ENCODE measurements around the gene UBL5.
"Not testable (repeated sequence)": the region's sequence is repeated elsewhere in the genome, so short reads cannot be mapped to it uniquely, and the experiment has no call there.

Gene UBL5

DNA sequence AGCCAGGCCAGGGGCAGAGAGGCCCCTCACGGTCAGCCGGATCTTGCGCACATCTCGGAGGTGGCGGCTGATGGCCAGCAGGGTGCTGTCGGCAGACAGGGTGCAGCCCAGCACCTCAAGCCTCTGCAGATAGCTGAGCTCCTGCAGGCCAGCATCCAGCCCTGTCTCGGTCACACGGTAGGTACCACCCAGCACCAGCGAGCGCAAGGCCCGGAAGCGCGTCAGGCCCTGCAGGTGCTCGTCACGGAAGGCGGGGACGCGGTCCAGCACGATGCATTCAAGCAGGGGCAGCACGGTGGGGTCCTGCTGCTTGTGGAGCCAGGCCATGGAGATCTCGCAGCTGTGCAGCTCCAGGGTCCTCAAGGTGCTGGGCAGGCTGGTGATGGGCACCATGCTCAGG lies 16.6 kb upstream of the UBL5 start:
- DNase-seq (ENCODE audit: low spot score) (no peak), FAIRE-seq (no peak)

DNA sequence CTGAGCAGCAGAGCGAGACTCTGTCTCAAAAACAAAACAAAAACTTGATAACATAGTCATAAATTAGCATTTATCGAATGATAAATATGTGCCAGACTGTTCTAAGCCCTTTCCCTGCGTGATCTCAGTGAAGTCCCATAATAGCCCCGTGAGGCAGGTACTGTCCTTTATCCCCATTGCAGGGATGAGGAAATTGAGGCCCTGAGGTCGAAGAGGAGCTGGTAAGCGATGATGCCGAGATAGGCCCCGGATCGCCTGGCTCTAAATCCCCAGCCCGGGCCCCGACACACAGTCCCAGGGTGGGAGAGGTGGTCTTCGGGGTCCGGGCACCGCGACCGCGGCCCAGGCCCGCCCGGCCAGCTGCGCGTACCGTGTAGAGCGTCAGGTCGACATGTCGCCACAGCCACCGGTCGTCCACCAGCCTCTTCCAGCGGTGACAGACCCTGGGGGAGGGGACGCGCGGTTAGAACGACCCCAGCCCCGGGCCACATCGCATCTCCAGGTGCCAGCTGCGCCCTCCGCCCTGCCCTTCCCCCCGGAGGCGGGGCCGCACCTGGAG lies 9.5 kb upstream of the UBL5 start:
- DNase-seq (ENCODE audit: low spot score) (no peak), FAIRE-seq (no peak)

DNA sequence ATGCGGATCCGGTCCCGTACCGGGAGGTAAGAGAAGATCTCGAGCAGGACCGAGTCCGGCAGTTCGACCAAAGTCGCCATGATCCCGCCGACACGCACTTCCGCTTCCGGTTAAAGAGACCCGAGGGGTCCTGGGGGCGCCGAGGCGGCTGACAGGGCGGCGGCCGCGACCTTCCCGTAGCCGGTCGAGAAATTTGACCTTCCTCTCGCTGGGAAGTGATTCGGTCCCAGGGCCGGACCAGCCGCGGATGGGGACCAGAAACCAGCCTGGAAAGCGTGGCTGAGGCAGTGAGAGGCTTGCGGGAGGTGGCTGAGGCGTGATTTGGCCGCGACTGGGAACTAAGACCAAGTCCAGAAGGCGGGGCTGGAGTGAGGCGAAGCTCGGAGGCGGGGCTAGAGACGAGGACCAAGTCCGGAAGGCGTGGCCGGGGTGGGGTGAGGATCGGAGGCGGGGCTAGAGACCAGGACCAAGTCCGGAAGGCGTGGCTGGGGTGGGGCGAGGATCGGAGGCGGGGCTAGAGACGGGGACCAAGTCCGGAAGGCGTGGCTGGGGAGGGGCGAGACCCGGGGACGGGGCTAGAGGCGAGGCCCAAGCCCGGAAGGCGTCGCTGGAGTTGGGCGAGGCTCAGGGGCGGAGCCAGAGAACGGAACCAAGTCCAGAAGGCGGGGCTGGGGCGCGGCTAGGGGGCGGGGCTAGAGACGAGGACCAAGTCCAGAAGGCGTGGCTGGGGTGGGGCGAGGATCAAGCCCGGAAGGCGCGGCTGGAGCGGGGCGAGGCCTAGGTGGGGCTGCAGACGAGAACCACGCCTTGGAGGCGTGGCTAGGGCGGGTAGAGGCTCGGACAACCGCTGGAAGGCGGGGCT lies 8.8 kb upstream of the UBL5 start, which contains the start of gene FBXL12:
Gene FBXL12, minus strand, starts transcription at position 346 of the 862 bp plus-strand sequence. Its CDS starts 266 bp downstream, at position 80.
- FAIRE-seq (peak; percentile 88), DNase-seq (ENCODE audit: low spot score) (peak; percentile 98)

DNA sequence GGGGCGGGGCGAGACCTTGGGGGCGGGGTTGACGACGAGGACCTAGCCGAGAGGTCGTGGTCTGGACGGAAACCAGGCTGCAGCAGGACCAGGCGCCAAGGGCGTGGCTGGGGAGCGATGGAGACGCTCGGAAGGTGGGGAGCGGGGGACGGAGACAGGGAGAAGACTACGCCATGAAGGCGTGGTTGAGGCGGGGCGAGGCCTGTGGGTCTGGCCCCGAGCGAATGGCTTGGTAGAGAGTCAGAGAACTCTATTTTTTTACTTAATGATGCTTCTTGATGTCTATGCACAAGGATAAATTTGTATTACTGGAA lies 8.2 kb upstream of the UBL5 start:
- no peak for FAIRE-seq
- no peak for DNase-seq (ENCODE audit: low spot score)

DNA sequence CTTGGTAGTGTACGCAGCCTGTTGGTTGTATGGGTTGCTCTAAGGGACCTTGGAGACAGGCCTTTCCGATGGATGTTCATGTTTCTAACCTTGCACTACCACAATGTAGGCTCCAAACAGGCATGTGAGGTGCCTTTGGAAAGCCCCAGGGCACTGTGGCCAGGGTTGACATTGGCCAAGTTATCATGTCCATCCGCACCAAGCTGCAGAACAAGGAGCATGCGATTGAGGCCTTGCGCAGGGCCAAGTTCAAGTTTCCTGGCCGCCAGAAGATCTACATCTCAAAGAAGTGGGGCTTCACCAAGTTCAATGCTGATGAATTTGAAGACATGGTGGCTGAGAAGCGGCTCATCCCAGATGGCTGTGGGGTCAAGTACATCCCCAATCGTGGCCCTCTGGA lies 7.7 kb upstream of the UBL5 start:
- not testable (repeated sequence) for DNase-seq (ENCODE audit: low spot score); FAIRE-seq

DNA sequence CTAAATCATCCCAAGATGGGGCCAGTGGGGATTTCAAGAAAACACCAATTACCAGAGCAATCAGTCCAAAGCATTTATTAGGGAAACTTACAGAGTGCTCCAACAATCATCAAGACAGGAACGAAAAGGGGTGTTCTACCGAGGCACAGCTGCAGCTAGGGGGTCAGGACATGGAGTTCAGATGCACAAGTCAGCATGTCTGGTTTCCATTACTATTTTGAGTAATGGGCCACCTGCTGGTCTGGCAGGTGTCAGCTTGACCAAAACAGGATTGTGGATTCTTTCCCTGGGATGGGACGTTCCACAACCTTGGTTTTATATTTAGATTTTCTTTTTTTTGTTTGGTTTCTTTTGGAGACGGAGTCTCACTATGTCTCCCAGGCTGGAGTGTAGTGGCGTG lies 3.9 kb upstream of the UBL5 start:
- FAIRE-seq = no peak
- DNase-seq (ENCODE audit: low spot score) = no peak

DNA sequence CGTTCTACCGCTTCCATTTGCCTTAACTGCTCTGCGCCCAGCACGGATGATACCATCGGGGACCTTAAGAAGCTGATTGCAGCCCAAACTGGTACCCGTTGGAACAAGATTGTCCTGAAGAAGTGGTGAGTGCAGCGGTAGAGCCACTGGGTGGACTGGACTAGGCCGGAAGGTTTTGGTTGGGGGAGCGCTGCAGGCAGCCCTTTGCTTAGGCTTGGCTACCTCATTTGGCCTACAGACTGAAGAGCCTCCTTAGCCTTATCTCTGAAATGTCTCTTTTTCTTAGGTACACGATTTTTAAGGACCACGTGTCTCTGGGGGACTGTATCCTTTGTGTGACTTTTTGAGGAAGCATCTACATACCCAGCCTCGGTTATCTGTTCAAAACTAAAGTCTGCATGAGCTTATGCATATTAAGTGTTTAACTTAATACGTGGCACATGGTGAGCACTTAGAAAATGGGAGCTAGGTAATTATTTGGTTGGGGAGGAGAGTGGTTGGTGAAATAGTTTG lies 889 bp downstream of the UBL5 start:
- DNase-seq (ENCODE audit: low spot score) (no peak), FAIRE-seq (no peak)

DNA sequence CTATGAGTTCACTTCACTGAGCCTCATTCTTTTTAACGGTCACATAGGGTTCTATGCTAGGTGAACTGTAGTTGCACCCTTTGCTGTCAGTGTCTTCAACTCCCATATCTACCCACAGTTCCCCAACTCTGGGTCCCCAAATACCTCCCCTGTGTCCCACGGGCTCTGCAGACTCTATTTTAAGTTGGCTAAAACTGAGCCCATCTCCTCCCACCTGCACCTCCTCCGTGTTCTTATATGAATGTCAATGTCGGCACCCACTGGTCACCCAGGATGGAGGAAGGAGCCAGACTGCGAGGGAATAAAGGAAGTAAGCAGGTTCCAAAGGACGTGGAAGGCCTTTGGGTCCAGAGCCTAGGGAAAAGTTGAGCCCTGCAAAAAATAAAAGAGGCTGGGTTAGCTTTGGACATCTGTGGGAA lies 6.6 kb downstream of the UBL5 start:
- no peak for DNase-seq (ENCODE audit: low spot score)
- FAIRE-seq = no peak

DNA sequence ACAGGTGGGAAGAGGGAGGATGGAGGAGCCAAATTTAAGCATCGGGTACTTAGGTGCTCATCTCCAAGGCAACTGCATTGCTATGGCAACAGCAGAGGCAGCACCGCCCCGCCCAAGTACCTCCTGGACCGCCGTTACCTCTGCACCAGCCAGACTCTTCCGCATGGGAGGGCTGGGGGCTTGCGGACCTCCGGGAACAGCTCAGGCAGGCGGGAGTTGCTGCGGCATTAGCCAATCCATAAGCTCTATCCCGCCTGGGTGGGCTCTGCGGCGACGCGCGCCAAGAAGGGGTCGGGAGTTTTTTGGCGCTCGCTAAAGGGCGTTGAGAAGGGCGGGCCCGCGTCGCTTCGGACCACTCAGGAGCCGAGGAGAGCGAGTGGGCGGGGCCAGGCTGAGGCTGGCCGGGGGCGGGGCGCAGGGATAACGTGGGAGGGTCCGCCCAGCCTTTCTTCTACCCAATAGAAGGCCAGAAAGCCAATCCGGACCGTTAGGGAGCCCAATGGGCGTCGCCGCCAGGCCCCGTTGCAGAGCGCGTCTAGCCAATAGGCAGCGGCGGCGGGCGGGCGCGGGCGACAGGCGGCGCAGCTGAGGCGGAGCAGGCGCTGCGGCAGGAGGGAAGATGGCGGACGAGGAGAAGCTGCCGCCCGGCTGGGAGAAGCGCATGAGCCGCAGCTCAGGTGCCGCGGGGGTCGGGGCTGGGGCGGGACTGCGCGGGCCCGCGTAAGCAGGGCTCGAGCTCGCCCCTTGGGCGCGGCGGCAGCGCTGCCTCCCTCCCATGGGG lies 7.2 kb downstream of the UBL5 start, which contains the start of gene PIN1:
Gene PIN1, plus strand, starts transcription at position 593 of the 781 bp plus-strand sequence. Its CDS starts 27 bp downstream, at position 620.
- peak; percentile 95 for DNase-seq (ENCODE audit: low spot score)
- FAIRE-seq = peak; percentile 57

DNA sequence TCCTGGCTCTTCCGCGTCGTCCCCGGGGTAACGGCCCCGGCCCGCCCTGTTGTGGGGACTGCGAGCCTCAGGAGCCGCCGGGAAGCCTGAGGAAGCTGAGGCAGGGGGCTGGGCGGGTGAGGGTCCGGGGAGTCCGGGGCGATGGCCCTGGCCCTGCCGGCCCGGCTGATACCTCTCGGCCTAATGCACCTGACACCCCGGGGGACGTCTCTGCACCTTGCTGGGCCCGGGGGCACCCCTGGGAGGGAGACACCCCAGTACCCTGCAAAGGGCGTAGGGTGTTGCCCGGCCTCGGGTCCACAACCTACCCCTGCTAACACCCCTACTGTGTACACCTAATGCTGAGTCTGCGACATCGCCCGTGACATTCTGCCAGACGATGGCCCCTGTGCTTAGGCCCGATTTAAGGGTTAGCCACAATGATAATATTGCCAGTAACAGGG lies 7.8 kb downstream of the UBL5 start:
- FAIRE-seq = no peak
- DNase-seq (ENCODE audit: low spot score) = no peak

DNA sequence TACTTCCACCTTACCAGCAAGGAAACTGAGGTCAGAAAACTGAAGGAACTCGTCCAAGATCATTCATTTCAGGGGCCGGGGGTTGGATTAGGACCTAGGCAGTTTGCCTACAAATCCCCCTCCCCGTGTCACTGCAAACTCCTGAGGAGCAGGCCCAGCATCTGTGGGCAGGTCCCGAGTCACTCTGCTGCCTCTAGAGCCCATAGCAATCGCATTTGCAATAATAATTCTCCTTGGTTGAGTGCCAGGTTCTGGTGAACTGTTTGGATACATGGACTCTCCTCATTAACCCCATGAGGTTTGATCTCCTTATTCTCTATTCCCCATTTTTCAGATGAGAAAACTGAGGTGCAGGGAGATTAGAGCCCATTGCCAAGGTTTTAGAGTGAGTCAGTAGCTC lies 8.3 kb downstream of the UBL5 start:
- no peak for FAIRE-seq
- DNase-seq (ENCODE audit: low spot score) = peak; percentile 17

DNA sequence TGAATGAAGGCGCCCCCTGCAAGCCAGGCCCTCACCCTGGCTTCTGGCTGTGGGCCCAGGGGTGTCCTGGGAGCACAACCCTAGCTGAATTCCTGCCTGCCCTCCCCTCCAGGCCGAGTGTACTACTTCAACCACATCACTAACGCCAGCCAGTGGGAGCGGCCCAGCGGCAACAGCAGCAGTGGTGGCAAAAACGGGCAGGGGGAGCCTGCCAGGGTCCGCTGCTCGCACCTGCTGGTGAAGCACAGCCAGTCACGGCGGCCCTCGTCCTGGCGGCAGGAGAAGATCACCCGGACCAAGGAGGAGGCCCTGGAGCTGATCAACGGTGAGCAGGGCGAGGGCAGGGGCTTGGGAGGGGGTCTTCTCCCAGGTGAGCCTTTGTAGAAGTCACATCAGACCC lies 10.6 kb downstream of the UBL5 start:
- DNase-seq (ENCODE audit: low spot score) = no peak
- FAIRE-seq = no peak

DNA sequence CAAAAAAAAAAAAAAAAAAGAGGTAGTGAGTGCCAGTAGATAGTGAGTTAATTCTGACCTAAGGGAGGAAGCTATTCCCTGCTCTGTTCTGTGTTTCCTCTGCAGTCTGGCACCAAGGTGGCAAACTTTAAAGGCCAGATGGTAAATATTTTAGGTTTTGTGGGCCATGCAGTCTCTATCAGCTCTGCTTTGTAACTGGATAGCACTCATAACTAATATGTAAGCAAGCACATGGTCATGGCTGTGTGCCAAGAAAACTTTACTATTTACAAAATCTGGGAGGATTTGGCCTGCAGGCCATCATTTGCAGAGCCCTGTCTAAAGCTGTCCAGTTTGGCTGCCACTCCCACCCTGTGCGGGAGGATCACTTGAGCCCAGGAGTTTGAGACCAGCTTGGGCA lies 11.7 kb downstream of the UBL5 start:
- FAIRE-seq = no peak
- no peak for DNase-seq (ENCODE audit: low spot score)

DNA sequence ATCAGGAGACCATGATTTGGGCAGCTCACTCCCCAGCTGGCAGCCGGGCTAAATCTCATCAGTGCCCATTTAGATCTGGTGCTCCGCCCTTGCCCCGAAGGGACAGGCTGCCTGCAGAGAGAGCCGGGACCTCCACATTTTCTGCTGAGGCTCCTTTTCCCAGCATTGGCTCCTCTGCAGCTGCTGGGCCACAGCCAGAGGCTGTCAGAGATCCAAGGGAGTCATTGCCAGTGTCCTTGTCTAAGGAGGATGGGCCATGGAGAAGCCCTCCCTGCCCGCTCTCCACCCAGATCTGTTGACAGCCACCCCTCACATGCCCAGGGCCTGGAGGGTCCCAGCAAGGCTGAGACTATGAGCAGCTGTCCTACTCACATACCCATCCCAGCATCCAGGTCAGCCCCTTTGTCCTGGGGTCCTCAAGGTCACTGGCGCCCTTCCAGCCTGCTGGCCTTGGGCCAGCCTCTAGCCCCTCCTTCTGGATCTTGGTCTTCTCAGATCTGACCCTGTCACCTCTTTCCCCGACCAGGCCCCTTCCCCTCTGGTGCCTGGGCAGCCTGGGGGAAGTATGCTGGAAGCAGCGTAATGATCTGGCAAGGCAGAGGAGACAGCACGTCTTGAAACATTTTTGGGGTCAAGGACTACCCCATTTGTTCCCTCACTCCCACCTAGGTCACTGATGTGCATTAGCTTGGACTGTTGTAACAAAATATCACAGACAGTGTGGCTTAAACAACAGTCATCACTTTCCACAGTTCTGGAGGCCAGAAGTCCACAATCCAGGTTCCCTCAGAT lies 15.3 kb downstream of the UBL5 start:
- DNase-seq (ENCODE audit: low spot score) = no peak
- FAIRE-seq = no peak

DNA sequence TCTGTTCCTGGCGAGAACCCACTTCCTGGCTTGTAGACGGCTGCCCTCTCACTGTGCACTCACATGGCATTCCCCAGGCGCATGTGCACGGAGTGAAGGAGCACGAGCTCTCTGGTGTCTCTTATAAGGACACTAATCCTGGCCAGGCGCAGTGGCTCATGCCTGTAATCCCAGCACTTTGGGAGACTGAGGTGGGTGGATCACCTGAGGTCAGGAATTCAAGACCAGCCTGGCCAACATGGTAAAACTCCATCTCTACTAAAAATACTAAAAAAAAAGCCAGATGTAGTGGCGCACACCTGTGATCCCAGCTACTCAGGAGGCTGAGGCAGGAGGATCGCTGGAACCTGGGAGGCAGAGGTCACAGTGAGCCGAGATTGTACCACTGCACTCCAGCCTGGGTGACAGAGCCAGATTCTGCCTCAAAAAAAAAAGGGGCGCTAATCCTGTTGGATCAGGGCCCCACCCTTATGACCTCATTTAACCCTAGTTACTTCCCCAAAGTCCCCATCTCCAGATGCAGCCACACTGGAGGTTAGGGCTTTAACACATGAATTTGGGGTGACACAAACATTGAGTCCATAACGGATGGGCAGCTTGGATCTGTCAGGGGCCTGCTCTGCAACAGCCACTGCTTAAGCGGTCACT lies 16.0 kb downstream of the UBL5 start:
- not testable (repeated sequence) for DNase-seq (ENCODE audit: low spot score); FAIRE-seq

DNA sequence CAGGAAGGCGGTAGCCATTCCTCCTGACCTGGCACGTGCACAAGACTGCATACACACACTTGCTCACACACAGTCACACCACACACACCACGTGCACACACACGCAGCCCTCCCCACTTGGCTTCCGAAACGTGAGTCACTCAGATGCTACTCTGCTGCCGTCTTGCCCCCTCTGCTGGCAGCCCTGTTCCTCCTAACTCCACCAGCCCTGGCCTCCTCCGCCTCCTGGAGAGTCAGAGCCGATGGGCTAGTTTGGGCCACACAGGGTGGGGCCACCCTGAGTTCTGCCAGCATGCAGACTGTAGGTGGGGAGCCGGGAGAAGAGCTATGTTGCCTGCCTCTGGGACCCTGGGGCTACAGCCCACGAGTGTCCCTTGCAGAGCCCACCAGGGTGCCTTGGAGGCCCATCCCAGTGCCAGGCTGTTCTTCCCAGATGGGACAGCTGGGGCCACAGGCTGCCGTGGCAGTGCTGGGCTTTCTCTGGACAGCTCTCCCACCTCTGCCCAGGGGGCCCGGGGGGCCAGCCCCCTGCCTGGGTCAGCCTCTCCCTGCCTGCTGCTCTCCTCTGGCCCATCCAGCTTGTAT lies 19.5 kb downstream of the UBL5 start:
- peak; percentile 65 for DNase-seq (ENCODE audit: low spot score)
- no peak for FAIRE-seq

DNA sequence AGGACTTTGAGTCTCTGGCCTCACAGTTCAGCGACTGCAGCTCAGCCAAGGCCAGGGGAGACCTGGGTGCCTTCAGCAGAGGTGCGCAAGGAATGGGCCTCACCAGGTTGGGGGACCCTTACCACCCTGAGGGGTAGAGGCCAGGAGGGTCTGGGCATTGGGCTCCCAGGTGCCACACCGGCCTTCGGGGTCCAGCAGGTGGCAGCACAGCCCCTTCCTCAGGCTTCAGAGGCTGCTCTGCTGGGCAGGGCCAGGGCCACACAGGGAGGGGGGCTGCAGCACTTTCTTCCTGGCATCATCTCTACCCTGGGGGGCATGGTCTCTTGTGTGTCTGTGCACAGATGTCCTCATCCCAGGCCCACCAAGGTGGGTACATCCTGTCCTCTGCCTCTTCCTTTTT lies 20.3 kb downstream of the UBL5 start:
- FAIRE-seq (no peak), DNase-seq (ENCODE audit: low spot score) (no peak)

DNA sequence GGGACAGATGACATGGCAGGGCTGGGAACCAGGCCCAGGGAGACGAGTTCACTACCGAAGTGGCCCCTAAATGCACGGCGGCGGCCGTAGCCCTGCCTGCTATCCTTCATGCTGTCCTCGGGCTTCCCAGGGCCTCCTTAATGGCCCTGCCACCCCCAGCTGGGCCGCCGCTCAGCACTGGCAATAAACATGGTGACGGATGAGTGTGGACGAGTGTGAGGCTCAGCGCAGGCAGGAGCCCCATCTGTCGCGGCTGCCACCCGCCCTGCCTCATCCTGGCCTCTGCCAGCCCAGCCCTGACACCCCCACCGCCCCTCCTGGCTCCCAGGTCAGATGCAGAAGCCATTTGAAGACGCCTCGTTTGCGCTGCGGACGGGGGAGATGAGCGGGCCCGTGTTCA lies 21.0 kb downstream of the UBL5 start:
- no peak for FAIRE-seq
- no peak for DNase-seq (ENCODE audit: low spot score)

DNA sequence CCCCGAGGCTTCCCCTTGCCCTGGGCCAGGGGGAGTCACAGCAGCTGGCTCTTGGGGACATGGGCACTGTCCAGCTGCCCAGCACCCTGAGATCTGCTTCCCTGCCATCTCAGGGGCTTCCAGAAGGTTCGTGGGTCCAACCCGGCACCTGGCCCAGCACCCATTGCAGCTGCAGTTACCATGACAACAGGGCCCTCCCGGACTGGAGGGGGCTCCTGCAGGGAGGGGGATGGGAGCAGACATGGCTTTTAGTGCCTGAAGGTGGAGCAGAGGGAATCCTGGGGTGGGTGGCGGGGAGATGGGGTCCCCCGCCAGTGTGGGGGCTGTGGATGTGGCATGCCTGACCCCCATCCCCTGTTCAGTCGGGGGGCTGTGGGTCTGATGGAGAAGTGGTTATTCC lies 22.1 kb downstream of the UBL5 start:
- FAIRE-seq (no peak), DNase-seq (ENCODE audit: low spot score) (no peak)

DNA sequence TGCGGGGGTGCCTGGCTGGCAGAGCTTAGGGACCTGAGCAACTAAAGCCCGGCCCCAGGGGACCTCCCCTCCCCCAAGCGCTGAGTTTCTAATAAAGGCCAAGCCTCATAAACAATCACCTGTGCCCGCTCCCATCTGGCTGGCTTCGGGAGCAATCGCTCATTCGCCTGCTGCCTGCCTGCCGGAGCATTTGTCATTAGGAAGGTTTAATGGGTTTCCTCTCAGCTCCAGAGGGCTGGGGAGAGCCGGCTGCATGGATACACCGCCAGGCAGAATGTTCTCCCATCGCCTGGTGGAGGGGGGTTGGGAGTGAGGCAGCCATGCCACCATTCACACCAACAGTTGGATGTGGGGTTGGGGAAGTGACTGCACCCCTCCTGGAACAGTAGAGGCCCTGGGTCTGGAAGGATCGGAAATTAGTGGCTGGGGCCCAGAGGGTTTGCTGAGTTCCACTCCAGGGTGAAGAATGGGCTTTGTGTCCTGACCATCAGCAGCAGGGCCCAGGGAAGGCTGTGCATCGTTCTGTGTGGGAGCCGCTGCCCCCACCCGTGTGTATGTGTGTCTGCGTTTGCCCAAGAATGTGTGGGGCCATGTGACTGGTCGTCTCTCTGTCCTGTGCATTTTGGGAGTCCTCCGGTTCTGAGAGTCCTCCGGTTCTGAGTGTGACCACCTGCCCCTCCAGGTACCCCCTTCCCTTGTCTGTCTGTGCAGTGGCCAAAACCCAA lies 22.7 kb downstream of the UBL5 start:
- no peak for DNase-seq (ENCODE audit: low spot score)
- FAIRE-seq = no peak
